ENCODE data around the gene CSRP1. TPM values are rescaled to one million over a fixed set of nuclear protein-coding genes. Genes with fewer than 3 reads are reported as not detected.

The CSRP1 gene
- total RNA-seq, 6 experiments from 2014 or later = 540 to 614 (median 577) TPM

DNA sequence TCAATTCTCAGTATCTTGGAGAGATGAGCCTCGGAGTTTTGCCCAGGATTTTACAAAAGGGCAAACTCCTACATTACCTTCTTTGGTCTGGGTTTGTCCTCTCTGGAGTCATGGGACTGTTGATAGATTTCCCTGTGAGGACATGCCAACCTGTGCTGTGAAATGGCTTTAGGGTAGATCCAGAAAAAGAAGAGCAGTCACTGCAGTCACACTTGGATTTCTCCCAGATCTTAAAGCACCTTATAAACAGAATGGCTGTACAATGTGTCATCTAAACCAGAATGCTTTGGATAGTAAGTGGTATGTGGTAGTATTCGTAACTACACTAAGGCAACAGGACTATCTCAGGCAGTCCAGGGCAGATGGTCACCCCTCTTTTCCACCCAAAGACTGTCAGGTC, 1.9 kb upstream of the CSRP1 start:
- peak overlapping the region; percentile 79 for H3K27ac Mint-ChIP-seq
- TF ChIP-seq, protein P1, sequence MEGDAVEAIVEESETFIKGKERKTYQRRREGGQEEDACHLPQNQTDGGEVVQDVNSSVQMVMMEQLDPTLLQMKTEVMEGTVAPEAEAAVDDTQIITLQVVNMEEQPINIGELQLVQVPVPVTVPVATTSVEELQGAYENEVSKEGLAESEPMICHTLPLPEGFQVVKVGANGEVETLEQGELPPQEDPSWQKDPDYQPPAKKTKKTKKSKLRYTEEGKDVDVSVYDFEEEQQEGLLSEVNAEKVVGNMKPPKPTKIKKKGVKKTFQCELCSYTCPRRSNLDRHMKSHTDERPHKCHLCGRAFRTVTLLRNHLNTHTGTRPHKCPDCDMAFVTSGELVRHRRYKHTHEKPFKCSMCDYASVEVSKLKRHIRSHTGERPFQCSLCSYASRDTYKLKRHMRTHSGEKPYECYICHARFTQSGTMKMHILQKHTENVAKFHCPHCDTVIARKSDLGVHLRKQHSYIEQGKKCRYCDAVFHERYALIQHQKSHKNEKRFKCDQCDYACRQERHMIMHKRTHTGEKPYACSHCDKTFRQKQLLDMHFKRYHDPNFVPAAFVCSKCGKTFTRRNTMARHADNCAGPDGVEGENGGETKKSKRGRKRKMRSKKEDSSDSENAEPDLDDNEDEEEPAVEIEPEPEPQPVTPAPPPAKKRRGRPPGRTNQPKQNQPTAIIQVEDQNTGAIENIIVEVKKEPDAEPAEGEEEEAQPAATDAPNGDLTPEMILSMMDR (IDR thresholded peaks at IDR 0.05) = peak; percentile 9; the same call in 1 of the 2 replicates
- peaks cover 16% of the 10 kb centered on the region for H3K36me3 Mint-ChIP-seq (ENCODE audit: low read depth)
- peak overlapping the region; percentile 33; the same call in 1 of the 2 replicates for H3K4me3 Mint-ChIP-seq
- peaks cover 4% of the 10 kb centered on the region for H3K27me3 Mint-ChIP-seq (ENCODE audit: insufficient read depth)
- H3K9me3 Mint-ChIP-seq = no peaks in the 10 kb centered on the region
- H3K4me1 Mint-ChIP-seq (ENCODE audit: low read depth) = peaks cover 82% of the 10 kb centered on the region
- peak; percentile 89 for DNase-seq

DNA sequence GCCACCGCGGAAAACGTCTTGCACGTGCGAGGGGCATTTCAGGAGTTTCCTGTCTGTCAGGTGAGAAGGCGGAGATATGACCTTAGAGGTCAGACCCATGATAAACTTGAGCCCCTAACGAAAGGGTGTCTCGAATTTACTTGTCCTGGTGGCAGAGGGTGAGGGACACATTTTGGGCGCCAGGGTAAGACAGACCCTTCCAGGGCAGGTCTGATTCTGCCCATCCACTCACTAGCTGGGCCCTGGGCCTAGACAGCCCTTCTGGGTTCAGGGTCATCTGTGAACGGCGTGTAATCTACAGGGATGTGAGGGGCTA, 395 bp upstream of the CSRP1 start:
- Mint-ChIP-seq H3K27me3 (ENCODE audit: insufficient read depth) (peaks cover 9% of the 10 kb centered on the region), H3K36me3 (ENCODE audit: low read depth) (peaks cover 24% of the 10 kb centered on the region), H3K27ac (peak overlapping the region; percentile 79), H3K4me3 (peak overlapping the region; percentile 93), H3K4me1 (ENCODE audit: low read depth) (peaks cover 83% of the 10 kb centered on the region), H3K9me3 (no peaks in the 10 kb centered on the region)
- TF ChIP-seq, protein P1 (IDR thresholded peaks at IDR 0.05) = no peak
- DNase-seq = no peak

DNA sequence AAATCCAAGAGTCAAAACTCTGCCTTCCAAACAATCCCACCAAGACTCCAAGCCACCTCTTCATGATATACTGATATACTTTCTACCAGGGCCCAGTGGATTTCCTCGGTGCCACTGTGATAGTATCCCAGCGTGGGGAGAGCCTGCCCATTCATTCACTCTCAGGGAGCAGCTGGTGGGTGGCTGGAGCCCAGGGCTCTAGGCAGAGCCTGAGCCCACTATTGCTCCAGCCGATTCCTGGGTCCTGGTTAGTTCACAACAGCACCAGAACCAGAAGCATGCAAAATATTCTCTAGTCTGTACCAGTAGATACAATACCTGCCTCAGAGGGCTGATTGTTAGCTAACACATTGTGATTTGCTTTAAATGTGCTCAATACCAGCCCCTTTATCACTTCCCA, 831 bp downstream of the CSRP1 start:
- H3K36me3 Mint-ChIP-seq (ENCODE audit: low read depth) = peaks cover 27% of the 10 kb centered on the region
- DNase-seq = no peak
- no peaks in the 10 kb centered on the region for H3K9me3 Mint-ChIP-seq
- TF ChIP-seq, protein P1 (IDR thresholded peaks at IDR 0.05) = no peak
- peak overlapping the region; percentile 87 for H3K27ac Mint-ChIP-seq
- peaks cover 9% of the 10 kb centered on the region for H3K27me3 Mint-ChIP-seq (ENCODE audit: insufficient read depth)
- peaks cover 84% of the 10 kb centered on the region for H3K4me1 Mint-ChIP-seq (ENCODE audit: low read depth)
- H3K4me3 Mint-ChIP-seq = peak overlapping the region; percentile 93

DNA sequence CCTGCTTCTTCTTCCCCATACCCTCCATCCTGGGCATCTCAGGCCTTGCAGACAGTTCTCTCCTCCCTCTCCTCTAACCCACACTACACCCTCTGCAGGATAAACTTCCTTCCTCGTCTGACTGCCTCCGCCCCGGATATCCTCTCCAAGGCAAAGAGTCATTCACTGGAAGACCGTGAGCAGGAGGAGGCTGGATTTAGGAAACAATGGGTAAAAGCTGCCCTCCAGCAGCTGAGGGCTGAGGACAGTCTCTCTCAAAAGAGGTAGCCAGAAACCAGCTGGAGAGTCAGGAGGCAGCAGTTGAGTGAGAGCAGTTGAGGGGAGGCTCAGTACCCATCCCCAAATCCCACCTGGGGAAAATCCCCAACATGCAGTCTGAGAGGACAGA, 1.4 kb downstream of the CSRP1 start:
- Mint-ChIP-seq H3K27ac (peak overlapping the region; percentile 87), H3K4me3 (peak overlapping the region; percentile 93), H3K9me3 (no peaks in the 10 kb centered on the region), H3K36me3 (ENCODE audit: low read depth) (peaks cover 27% of the 10 kb centered on the region), H3K27me3 (ENCODE audit: insufficient read depth) (peaks cover 9% of the 10 kb centered on the region), H3K4me1 (ENCODE audit: low read depth) (peaks cover 89% of the 10 kb centered on the region)
- peak; percentile 59 for DNase-seq
- TF ChIP-seq, protein P1 (IDR thresholded peaks at IDR 0.05) = peak; percentile 23; the same call in 1 of the 2 replicates

DNA sequence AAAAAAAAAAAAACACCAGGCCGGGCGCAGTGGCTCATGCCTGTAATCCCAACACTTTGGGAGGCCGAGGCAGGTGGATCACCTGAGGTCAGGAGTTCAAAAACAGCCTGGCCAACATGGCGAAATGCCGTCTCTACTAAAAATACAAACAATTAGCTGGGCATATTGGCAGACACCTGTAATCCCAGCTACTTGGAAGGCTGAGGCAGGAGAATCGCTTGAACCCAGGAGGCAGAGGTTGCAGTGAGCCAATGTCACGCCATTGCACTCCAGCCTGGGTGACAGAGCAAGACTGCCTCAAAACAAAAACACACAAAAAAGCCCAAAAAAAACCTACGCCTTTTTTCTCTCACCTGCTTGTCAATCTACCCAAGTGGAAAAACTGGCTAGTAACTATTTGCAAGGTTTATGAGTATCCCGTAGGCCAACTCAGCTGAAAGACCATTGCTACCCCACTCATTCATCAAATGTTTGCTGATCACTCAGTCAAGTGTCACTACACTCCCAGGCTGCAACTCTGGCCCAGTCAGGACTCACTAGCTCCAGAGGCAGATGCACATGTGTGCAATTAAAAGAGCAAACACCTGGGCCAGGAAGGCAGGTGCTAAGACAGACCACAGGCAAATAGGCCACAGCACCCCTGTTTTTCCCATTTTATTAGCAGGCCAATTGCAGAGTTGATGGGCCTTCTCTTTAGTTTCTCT, 2.0 kb downstream of the CSRP1 start:
- Mint-ChIP-seq H3K27me3 (ENCODE audit: insufficient read depth) (peaks cover 9% of the 10 kb centered on the region), H3K9me3 (no peaks in the 10 kb centered on the region), H3K36me3 (ENCODE audit: low read depth) (peaks cover 33% of the 10 kb centered on the region), H3K27ac (peak overlapping the region; percentile 87), H3K4me3 (peak overlapping the region; percentile 93), H3K4me1 (ENCODE audit: low read depth) (peaks cover 89% of the 10 kb centered on the region)
- TF ChIP-seq, protein P1 (IDR thresholded peaks at IDR 0.05) = no peak
- DNase-seq = no peak
